ENCODE results near the gene DDTL. TPM values are rescaled to one million over a fixed set of nuclear protein-coding genes. Genes with fewer than 3 reads are reported as not detected.

The DDTL gene
- total RNA-seq, 2 donors from 2014 or later: 3.0 to 4.7 TPM

GRCh38 chr22:24021304-24021703 is 54.6 kb downstream of the DDTL start:
- H3K27ac ChIP-seq: no peak overlapping the region
- DNase-seq: no peak
- H3K27me3 ChIP-seq: no peaks in the 10 kb centered on the region
- intact Hi-C loops (cut with DNase I): no loop called here
- H3K9me3 ChIP-seq: no peaks in the 10 kb centered on the region
- TF ChIP-seq, protein P1, sequence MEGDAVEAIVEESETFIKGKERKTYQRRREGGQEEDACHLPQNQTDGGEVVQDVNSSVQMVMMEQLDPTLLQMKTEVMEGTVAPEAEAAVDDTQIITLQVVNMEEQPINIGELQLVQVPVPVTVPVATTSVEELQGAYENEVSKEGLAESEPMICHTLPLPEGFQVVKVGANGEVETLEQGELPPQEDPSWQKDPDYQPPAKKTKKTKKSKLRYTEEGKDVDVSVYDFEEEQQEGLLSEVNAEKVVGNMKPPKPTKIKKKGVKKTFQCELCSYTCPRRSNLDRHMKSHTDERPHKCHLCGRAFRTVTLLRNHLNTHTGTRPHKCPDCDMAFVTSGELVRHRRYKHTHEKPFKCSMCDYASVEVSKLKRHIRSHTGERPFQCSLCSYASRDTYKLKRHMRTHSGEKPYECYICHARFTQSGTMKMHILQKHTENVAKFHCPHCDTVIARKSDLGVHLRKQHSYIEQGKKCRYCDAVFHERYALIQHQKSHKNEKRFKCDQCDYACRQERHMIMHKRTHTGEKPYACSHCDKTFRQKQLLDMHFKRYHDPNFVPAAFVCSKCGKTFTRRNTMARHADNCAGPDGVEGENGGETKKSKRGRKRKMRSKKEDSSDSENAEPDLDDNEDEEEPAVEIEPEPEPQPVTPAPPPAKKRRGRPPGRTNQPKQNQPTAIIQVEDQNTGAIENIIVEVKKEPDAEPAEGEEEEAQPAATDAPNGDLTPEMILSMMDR (IDR thresholded peaks at IDR 0.05): no peak
- H3K4me1 ChIP-seq: no peaks in the 10 kb centered on the region
- H3K9ac ChIP-seq (ENCODE audit: low read depth in 2 of 2, low read length in 2 of 2): no peak overlapping the region
- H3K4me3 ChIP-seq: no peak overlapping the region
- H3K36me3 ChIP-seq: no peaks in the 10 kb centered on the region

Other genes with a start within 250 kb of the DDTL start
- gene ZNF70, start 215.8 kb upstream of the DDTL start, total RNA-seq: 1 to 10 TPM; 2.8 to 3.5 TPM
- 1 to 10 TPM; 1.2 to 1.9 TPM for gene VPREB3, start 212.5 kb upstream of the DDTL start, total RNA-seq
- not detected for gene C22orf15, start 203.9 kb upstream of the DDTL start, total RNA-seq
- gene CHCHD10, start 198.9 kb upstream of the DDTL start, total RNA-seq: 100 to 1,000 TPM; 420 to 719 TPM
- gene MMP11, start 194.0 kb upstream of the DDTL start, total RNA-seq: 1 to 10 TPM; 2.3 to 4.5 TPM
- gene SMARCB1, start 179.9 kb upstream of the DDTL start, total RNA-seq: 10 to 100 TPM; 77.8 to 96.0 TPM
- 10 to 100 TPM in 1 of 2 donors, 1 to 10 TPM in 1; 9.1 to 20.2 TPM for gene DERL3, start 127.9 kb upstream of the DDTL start, total RNA-seq
- gene SLC2A11, start 109.0 kb upstream of the DDTL start, total RNA-seq: 1 to 10 TPM; 8.3 to 9.6 TPM
- 100 to 1,000 TPM; 621 to 869 TPM for gene MIF, start 72.5 kb upstream of the DDTL start, total RNA-seq
- 1 to 10 TPM; 2.7 to 3.4 TPM for gene GSTT2B, start 5.7 kb upstream of the DDTL start, total RNA-seq
- gene DDT, start 7.6 kb downstream of the DDTL start, total RNA-seq: 100 to 1,000 TPM; 291 to 328 TPM
- gene GSTT2, start 13.2 kb downstream of the DDTL start, total RNA-seq: not detected
- not detected for gene GSTT4, start 38.6 kb downstream of the DDTL start, total RNA-seq
- 10 to 100 TPM; 46.3 to 85.2 TPM for gene CABIN1, start 44.4 kb downstream of the DDTL start, total RNA-seq
- 1 to 10 TPM; 1.2 to 2.4 TPM for gene SUSD2, start 214.6 kb downstream of the DDTL start, total RNA-seq

Measured in colonic mucosa (tissue), 4 donors.